ENCODE results near the gene SLC34A3. TPM values are rescaled to one million over a fixed set of nuclear protein-coding genes. Genes with fewer than 3 reads are reported as not detected.

Gene SLC34A3
- total RNA-seq, 1 donor from 2014 or later, result not detected

DNA sequence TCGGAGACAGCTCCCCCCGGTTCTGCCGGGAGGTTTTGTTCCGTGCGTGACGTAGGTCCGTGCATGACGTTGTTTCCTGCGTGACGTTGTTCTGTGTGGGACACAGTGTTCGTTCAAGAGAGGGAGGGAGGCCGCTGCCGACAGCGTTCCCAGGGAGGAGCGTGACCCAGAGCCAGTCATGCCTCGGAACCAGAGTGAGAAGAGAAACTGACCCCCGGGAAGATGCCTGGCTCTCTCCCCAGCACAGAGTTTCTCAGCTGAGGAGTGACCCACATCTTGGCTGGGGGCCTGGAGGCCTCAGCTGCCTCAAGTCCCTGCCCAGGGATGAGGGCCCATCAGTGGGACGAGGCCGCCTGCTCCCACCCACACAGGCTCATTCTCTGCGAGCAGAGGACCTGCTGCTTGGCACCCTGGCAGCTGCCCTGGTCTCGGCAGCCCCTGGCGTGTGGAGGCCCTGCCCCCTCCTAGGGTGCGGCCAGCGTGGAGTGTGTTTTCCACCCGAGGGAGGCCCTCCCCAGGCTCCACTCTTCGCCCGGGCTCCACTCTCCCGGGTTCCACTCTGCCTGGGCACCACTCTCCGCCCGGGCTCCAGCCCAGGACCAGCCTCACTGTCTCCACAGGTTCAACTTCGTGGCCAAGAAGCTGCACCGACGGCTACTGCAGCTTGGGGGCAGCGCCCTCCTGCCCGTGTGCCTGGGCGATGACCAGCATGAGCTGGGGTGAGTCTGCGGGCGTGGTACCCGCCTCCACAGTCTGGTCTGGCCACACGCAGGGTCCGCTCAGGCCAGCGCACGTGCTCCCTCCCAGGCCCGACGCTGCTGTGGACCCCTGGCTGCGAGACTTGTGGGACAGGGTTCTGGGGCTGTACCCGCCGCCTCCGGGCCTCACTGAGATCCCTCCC, 17.3 kb upstream of the SLC34A3 start:
- Mint-ChIP-seq H3K36me3 (ENCODE audit: low read depth) (peaks cover 16% of the 10 kb centered on the region), H3K4me1 (no peaks in the 10 kb centered on the region), H3K27ac (no peak overlapping the region), H3K9me3 (no peaks in the 10 kb centered on the region), H3K27me3 (no peaks in the 10 kb centered on the region), H3K4me3 (no peak overlapping the region)
- ChIA-PET POLR2A (interaction anchor here (2.2 kb wide), 1 partner anchor 9 kb away, joined by 10 read pairs; the partner anchor contains the start of gene RNF208), CTCF (no interaction called here)
- ATAC-seq (ENCODE audit: low read depth), result no peak
- intact Hi-C loops (cut with micrococcal nuclease), result no loop called here
- DNase-seq, result no peak
- TF ChIP-seq, protein P1, sequence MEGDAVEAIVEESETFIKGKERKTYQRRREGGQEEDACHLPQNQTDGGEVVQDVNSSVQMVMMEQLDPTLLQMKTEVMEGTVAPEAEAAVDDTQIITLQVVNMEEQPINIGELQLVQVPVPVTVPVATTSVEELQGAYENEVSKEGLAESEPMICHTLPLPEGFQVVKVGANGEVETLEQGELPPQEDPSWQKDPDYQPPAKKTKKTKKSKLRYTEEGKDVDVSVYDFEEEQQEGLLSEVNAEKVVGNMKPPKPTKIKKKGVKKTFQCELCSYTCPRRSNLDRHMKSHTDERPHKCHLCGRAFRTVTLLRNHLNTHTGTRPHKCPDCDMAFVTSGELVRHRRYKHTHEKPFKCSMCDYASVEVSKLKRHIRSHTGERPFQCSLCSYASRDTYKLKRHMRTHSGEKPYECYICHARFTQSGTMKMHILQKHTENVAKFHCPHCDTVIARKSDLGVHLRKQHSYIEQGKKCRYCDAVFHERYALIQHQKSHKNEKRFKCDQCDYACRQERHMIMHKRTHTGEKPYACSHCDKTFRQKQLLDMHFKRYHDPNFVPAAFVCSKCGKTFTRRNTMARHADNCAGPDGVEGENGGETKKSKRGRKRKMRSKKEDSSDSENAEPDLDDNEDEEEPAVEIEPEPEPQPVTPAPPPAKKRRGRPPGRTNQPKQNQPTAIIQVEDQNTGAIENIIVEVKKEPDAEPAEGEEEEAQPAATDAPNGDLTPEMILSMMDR (IDR thresholded peaks at IDR 0.05), result no peak

DNA sequence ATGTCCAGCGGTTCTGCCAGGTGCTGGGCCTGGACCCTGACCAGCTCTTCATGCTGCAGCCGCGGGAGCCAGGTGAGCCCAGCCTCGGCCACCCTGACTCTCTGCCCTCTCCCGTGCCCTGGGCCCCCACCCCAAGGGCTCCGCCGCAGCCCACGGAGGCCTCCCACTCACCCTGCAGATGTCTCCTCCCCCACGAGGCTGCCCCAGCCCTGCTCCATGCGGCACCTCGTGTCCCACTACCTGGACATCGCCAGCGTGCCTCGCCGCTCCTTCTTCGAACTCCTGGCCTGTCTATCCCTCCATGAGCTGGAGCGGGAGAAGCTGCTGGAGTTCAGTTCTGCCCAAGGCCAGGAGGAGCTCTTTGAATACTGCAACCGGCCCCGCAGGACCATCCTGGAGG, 16.1 kb upstream of the SLC34A3 start:
- no peaks in the 10 kb centered on the region for H3K4me1 Mint-ChIP-seq
- CTCF ChIA-PET, result no interaction called here
- TF ChIP-seq, protein P1 (IDR thresholded peaks at IDR 0.05), result no peak
- DNase-seq (no peak), ATAC-seq (ENCODE audit: low read depth) (no peak)
- no peaks in the 10 kb centered on the region for H3K27me3 Mint-ChIP-seq
- H3K4me3 Mint-ChIP-seq, result no peak overlapping the region
- no peak overlapping the region for H3K27ac Mint-ChIP-seq
- intact Hi-C loops (cut with micrococcal nuclease), result no loop called here
- H3K36me3 Mint-ChIP-seq (ENCODE audit: low read depth), result peaks cover 9% of the 10 kb centered on the region
- H3K9me3 Mint-ChIP-seq, result no peaks in the 10 kb centered on the region
- POLR2A ChIA-PET, result interaction anchor here (0.5 to 2.2 kb wide), 2 partner anchors 8 to 87 kb away, joined by 3 to 10 read pairs; partner anchors contain the start of gene RNF208

DNA sequence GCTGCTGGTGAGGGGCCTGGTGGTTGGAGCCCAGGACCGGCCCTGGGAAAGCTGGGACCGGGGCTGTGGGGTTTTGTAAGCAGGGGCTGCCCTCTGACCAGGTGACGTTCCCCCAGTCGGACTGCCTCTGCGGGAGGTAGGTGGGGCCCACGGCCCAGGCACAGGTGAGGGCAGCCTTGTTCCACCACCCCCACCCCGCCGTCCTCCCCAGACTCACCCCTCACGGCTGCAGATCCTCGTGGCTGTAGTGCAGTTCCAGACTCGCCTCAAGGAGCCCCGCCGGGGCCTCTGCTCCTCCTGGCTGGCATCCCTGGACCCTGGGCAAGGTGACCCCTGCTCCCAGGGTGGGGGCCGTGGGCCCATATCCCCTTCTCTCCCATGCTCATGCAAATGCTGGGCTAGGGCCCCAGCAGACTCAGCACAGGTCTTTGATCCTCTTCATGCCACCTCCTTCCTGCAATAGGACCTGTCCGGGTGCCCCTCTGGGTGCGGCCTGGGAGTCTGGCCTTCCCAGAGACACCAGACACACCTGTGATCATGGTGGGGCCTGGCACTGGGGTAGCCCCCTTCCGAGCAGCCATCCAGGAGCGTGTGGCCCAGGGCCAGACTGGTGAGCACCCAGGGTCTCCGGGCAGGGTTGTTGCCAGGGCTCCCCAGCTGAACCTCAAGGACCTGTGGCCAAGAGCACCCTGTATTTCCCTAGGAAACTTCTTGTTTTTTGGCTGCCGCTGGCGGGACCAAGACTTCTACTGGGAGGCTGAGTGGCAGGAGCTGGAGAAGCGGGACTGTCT, 15.3 kb upstream of the SLC34A3 start:
- Mint-ChIP-seq H3K27ac (no peak overlapping the region), H3K4me3 (no peak overlapping the region), H3K4me1 (no peaks in the 10 kb centered on the region), H3K27me3 (no peaks in the 10 kb centered on the region), H3K9me3 (no peaks in the 10 kb centered on the region), H3K36me3 (ENCODE audit: low read depth) (peaks cover 6% of the 10 kb centered on the region)
- ChIA-PET POLR2A (interaction anchor here (0.6 to 2.2 kb wide), 3 partner anchors 7 to 499 kb away, joined by 7 to 11 read pairs (median 10); partner anchors contain the start of gene RNF208), CTCF (no interaction called here)
- no peak for DNase-seq
- no peak for ATAC-seq (ENCODE audit: low read depth)
- intact Hi-C loops (cut with micrococcal nuclease), result no loop called here
- TF ChIP-seq, protein P1 (IDR thresholded peaks at IDR 0.05), result no peak

DNA sequence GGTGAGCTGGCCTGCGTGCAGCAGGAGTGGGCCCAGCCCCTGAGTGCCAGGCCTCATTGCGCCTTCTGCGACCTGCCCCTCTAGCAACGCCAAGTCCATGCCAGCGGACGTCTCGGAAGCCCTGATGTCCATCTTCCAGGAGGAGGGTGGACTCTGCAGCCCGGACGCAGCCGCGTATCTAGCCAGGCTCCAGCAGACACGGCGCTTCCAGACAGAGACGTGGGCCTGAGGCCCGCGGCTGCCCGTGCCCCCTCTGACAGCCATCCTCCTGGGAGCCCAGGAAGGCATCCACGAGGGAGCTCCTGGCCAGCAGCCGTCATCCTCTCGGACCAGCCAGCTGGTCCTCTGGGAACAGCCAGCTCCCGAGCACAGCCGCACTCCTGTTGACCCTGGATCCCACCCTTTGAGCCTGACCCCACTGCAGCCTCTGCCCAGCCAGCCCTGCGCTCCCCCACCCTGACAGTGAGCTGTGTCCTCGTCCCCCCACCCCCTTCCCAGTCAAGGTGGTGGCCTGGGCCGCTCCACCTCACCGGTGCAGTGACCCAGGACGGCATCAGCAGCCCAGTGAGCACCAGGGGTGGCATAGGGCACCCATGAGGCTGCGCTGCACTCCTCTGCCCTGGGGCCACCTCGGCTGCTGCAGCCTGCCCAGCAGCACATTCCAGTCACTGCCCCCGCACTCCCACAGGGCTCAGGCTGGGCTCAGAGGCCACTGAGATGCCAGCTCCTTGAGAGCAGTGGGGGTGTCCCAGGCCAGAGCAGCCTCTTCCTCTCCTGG, 14.3 kb upstream of the SLC34A3 start:
- no peak for DNase-seq
- H3K27me3 Mint-ChIP-seq, result no peaks in the 10 kb centered on the region
- peaks cover 6% of the 10 kb centered on the region for H3K36me3 Mint-ChIP-seq (ENCODE audit: low read depth)
- no peaks in the 10 kb centered on the region for H3K9me3 Mint-ChIP-seq
- no peak for ATAC-seq (ENCODE audit: low read depth)
- no peak overlapping the region for H3K4me3 Mint-ChIP-seq
- intact Hi-C loops (cut with micrococcal nuclease), result no loop called here
- CTCF ChIA-PET, result no interaction called here
- TF ChIP-seq, protein P1 (IDR thresholded peaks at IDR 0.05), result no peak
- POLR2A ChIA-PET, result interaction anchor here (0.5 to 2.1 kb wide), 3 partner anchors 10 to 65 kb away, joined by 3 to 7 read pairs (median 3); partner anchors contain the start of gene TPRN
- no peak overlapping the region for H3K27ac Mint-ChIP-seq
- peaks cover 2% of the 10 kb centered on the region for H3K4me1 Mint-ChIP-seq

Measured in activated B cell treated with CpG ODN at 0.5 μM for 24 hours (primary cell).